ENCODE data around the gene KCNJ16. TPM values are rescaled to one million over a fixed set of nuclear protein-coding genes. Genes with fewer than 3 reads are reported as not detected.

KCNJ16 gene
- total RNA-seq, 2 donors from 2014 or later = 53.4 to 58.6 TPM

DNA sequence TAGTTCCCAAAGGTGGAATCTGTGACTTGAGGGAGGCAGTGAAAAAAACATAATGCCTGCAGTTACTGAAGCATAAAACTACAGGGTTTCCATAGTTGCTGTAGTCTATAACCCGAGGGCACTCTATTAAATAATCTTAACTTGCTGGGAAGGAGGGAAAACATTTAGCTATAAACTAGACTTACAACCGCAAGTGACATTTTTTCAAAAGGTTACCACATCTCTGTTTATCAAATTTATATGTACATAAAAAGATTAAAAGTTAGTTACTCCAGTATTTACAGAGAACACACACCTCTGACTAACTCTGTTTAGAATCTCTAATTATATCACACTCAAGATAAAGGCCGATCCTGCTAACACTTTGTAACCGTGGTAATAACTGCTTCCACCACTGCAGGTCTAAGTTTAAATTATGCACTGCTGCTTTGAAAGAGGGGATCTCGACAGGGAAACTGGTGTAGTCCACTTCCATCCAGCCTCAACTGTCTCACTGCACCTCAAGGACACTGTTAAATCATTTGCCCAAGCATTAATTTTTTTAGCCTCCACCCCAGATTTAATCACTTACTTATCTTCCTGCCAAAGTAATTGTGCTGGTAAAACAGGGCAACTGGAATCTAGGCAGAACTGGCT is 14.6 kb downstream of the KCNJ16 start:
- Histone ChIP-seq H3K9me3 (no peaks in the 10 kb centered on the region), H3K27ac (peak overlapping the region in 3 of 4 donors; percentile 17 to 60 (median 23)), H3K4me1 (peaks cover 20% of the 10 kb centered on the region), H3K27me3 (no peaks in the 10 kb centered on the region), H3K36me3 (replicated peaks in 1 of 2; ENCODE audit: insufficient read depth in 1 of 2, low read depth in 2 of 2) (no peaks in the 10 kb centered on the region), H3K4me3 (no peak overlapping the region)
- TF ChIP-seq, protein P1, sequence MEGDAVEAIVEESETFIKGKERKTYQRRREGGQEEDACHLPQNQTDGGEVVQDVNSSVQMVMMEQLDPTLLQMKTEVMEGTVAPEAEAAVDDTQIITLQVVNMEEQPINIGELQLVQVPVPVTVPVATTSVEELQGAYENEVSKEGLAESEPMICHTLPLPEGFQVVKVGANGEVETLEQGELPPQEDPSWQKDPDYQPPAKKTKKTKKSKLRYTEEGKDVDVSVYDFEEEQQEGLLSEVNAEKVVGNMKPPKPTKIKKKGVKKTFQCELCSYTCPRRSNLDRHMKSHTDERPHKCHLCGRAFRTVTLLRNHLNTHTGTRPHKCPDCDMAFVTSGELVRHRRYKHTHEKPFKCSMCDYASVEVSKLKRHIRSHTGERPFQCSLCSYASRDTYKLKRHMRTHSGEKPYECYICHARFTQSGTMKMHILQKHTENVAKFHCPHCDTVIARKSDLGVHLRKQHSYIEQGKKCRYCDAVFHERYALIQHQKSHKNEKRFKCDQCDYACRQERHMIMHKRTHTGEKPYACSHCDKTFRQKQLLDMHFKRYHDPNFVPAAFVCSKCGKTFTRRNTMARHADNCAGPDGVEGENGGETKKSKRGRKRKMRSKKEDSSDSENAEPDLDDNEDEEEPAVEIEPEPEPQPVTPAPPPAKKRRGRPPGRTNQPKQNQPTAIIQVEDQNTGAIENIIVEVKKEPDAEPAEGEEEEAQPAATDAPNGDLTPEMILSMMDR (IDR thresholded peaks at IDR 0.05) = peak in 1 of 7 experiments; percentile 16
- no peak for TF ChIP-seq POLR2A (IDR thresholded peaks at IDR 0.05)
- DNase-seq (peak in 2 of 4 donors; percentile 12 to 28), ATAC-seq (peak; percentile 81)
- intact Hi-C loops (cut with DNase I) = no loop called here
- WGBS, 2 donors = 10 to 17% methylated on average over 5 of the region's 5 CpGs

DNA sequence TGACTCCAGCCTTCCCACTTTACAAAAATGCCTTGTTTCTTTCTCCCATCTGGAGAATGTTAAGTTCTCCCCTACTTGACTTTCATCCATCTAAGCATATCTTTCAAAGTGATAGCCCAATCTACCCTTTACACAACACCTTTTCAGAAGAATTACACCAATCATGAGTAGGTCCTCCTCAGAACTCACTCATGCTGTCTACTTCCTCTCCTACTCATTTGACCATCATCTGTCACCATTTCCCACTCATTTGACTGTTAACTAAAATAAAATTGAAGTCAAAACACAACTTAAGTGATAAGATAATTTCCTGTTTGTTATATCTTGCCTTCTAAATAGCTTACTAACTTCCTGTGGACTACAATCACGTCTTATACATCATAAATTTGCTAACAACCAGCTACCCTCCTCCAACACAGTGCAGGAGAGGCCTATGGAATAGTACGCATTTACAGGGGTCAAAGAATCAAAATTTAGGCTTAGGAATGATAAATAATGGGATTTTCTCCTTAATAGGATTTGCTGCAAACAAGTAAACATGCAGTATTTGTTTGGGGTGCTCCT is 16.1 kb downstream of the KCNJ16 start:
- Histone ChIP-seq H3K27me3 (no peaks in the 10 kb centered on the region), H3K9me3 (no peaks in the 10 kb centered on the region), H3K4me1 (peaks cover 20% of the 10 kb centered on the region), H3K4me3 (no peak overlapping the region), H3K27ac (peak overlapping the region in 2 of 4 donors; percentile 14 to 60), H3K36me3 (replicated peaks in 1 of 2; ENCODE audit: insufficient read depth in 1 of 2, low read depth in 2 of 2) (no peaks in the 10 kb centered on the region)
- 77 to 81% methylated on average over 2 of the region's 2 CpGs for WGBS, 2 donors
- TF ChIP-seq POLR2A (IDR thresholded peaks at IDR 0.05) = no peak
- TF ChIP-seq, protein P1 (IDR thresholded peaks at IDR 0.05) = no peak
- intact Hi-C loops (cut with DNase I) = no loop called here
- ATAC-seq (no peak), DNase-seq (no peak)

DNA sequence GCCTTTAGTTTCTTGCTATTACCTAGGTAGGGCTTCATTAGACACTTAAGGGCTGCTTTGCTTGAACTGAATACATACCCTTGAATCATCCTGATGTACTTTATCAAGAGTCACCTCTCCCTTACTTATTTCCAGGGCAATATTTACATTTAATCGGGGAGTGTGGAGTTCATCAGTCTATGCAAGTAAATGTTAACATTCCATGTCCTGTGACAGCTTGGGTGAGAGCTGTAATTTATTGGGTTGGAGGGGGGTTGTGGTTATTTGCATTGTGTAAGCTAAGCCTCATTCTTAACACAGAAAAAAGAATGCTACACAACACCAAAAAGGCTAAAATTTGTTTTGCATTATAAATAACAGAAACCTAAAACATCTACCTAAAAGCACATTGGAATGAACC is 16.7 kb downstream of the KCNJ16 start:
- no peaks in the 10 kb centered on the region for H3K27me3 ChIP-seq
- WGBS, 2 donors = 6 to 12% methylated on average over 1 of the region's 1 CpG
- H3K4me1 ChIP-seq = peaks cover 20% of the 10 kb centered on the region
- H3K9me3 ChIP-seq = no peaks in the 10 kb centered on the region
- ATAC-seq (no peak), DNase-seq (no peak)
- no peaks in the 10 kb centered on the region for H3K36me3 ChIP-seq (replicated peaks in 1 of 2; ENCODE audit: insufficient read depth in 1 of 2, low read depth in 2 of 2)
- no peak overlapping the region for H3K27ac ChIP-seq
- TF ChIP-seq, protein P1 (IDR thresholded peaks at IDR 0.05) = no peak
- TF ChIP-seq POLR2A (IDR thresholded peaks at IDR 0.05) = no peak
- intact Hi-C loops (cut with DNase I) = no loop called here
- H3K4me3 ChIP-seq = no peak overlapping the region

DNA sequence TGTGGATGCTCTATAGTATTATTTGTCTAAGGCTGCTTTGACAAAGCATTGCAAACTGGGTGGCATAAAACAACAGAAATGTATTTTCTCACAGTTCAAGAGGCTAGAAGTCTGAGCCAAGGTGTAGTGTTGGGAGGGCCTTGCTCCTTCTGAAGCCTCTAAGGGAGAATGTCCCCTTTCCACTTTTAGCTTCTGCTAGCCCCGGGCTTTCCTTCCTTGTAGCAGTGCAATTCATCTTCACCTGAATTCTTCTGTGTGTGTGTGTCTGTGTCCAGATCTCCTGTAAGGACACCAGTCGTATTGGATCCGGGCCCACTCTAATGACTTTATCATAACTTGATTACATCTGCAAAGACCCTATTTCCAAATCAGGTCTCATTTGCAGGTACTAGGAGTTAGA is 18.1 kb downstream of the KCNJ16 start:
- Histone ChIP-seq H3K27me3 (no peaks in the 10 kb centered on the region), H3K4me3 (no peak overlapping the region), H3K27ac (peak overlapping the region in 1 of 4 donors; percentile 1), H3K9me3 (no peaks in the 10 kb centered on the region), H3K4me1 (peaks cover 20% of the 10 kb centered on the region), H3K36me3 (replicated peaks in 1 of 2; ENCODE audit: insufficient read depth in 1 of 2, low read depth in 2 of 2) (no peaks in the 10 kb centered on the region)
- DNase-seq = no peak
- intact Hi-C loops (cut with DNase I) = no loop called here
- 78 to 82% methylated on average over 3 of the region's 3 CpGs for WGBS, 2 donors
- no peak for ATAC-seq
- TF ChIP-seq, protein P1 (IDR thresholded peaks at IDR 0.05) = no peak
- no peak for TF ChIP-seq POLR2A (IDR thresholded peaks at IDR 0.05)

DNA sequence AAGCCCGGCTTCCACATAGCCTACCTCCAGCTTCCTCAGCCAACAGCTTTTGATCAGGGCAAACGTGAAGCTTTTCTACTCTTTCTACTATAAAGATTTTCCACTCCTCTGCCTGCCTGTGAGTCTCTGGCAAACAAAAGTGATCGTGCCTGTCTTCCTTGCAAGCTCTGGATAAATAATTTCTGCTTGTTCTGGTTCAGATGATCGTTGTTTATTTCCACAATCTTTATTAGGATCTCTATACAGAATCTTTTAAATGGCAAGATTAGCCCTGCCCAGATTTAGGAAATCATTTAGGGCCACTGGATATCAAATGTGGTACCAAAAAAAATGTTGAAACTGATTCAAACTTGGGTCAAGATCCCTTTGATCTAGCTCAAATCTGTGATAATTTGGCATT is 20.4 kb downstream of the KCNJ16 start:
- H3K4me1 ChIP-seq = peaks cover 4% of the 10 kb centered on the region
- 49 to 58% methylated on average over 4 of the region's 4 CpGs for WGBS, 2 donors
- intact Hi-C loops (cut with DNase I) = no loop called here
- ATAC-seq (no peak), DNase-seq (no peak)
- H3K27me3 ChIP-seq = no peaks in the 10 kb centered on the region
- no peaks in the 10 kb centered on the region for H3K9me3 ChIP-seq
- TF ChIP-seq, protein P1 (IDR thresholded peaks at IDR 0.05) = no peak
- TF ChIP-seq POLR2A (IDR thresholded peaks at IDR 0.05) = no peak
- H3K4me3 ChIP-seq = no peak overlapping the region
- no peaks in the 10 kb centered on the region for H3K36me3 ChIP-seq (replicated peaks in 1 of 2; ENCODE audit: insufficient read depth in 1 of 2, low read depth in 2 of 2)
- H3K27ac ChIP-seq = no peak overlapping the region

Measured in body of pancreas (tissue), 4 donors.